Hematopoietic multipotent progenitor cell treated with erythropoietin and hydrocortisone succinate and interleukin-3 and kit ligand, for 8 days (in vitro differentiated cells): ENCODE data around the gene TRIM17.

Experiments
- DNase-seq: peaks from one replicate; pipeline ENCODE4 v3.0.0-alpha.2; 2015

The TRIM17 gene

GRCh38 chr1:228376651-228377631 lies 39.7 kb downstream of the TRIM17 start:
- DNase-seq, result no peak

GRCh38 chr1:228376262-228376628 lies 40.4 kb downstream of the TRIM17 start:
- DNase-seq, result peak; percentile 16

GRCh38 chr1:228375578-228376261 lies 40.9 kb downstream of the TRIM17 start:
- no peak for DNase-seq

GRCh38 chr1:228374711-228375577 lies 41.7 kb downstream of the TRIM17 start:
- DNase-seq, result no peak

GRCh38 chr1:228373681-228374571 lies 42.7 kb downstream of the TRIM17 start:
- no peak for DNase-seq

GRCh38 chr1:228373004-228373680 lies 43.5 kb downstream of the TRIM17 start:
- DNase-seq, result no peak

- no peak for DNase-seq
Measured at GRCh38 chr1:228372183-228373003, 44.3 kb downstream of the TRIM17 start.

GRCh38 chr1:228371741-228372182 lies 44.9 kb downstream of the TRIM17 start:
- DNase-seq, result no peak

GRCh38 chr1:228370941-228371740 lies 45.5 kb downstream of the TRIM17 start:
- no peak for DNase-seq

- DNase-seq, result no peak
Measured at GRCh38 chr1:228370439-228370940, 46.2 kb downstream of the TRIM17 start.

GRCh38 chr1:228369608-228370438 lies 46.8 kb downstream of the TRIM17 start:
- no peak for DNase-seq

- DNase-seq, result peak; percentile 73
Measured at GRCh38 chr1:228368801-228369607, 47.7 kb downstream of the TRIM17 start.

- DNase-seq, result no peak
Measured at GRCh38 chr1:228367798-228368791, 48.6 kb downstream of the TRIM17 start.

- no peak for DNase-seq
Measured at GRCh38 chr1:228366866-228367741, 49.6 kb downstream of the TRIM17 start.
